Measurements from ENCODE around the gene STRADA.

STRADA gene

DNA sequence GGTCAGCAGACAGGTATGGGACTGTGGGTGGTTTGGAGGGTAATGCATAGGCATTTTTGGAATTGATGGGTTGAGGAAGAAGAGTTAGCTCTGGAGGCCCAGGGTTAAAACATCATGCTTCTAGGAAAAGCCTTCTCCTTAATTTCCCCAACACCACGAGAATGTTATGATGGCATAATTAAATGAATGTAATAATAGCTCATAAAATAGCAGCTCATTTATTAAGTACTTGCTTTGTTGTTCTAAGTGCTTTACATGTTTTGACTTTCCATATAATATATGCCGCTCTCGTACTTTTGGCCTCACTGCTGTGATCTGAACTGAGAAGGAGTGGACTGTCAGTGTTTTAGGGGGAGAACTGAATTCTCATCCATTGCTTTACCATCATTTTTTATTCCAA, 56.0 kb downstream of the STRADA start (continued):
- TF ChIP-seq, protein P1, sequence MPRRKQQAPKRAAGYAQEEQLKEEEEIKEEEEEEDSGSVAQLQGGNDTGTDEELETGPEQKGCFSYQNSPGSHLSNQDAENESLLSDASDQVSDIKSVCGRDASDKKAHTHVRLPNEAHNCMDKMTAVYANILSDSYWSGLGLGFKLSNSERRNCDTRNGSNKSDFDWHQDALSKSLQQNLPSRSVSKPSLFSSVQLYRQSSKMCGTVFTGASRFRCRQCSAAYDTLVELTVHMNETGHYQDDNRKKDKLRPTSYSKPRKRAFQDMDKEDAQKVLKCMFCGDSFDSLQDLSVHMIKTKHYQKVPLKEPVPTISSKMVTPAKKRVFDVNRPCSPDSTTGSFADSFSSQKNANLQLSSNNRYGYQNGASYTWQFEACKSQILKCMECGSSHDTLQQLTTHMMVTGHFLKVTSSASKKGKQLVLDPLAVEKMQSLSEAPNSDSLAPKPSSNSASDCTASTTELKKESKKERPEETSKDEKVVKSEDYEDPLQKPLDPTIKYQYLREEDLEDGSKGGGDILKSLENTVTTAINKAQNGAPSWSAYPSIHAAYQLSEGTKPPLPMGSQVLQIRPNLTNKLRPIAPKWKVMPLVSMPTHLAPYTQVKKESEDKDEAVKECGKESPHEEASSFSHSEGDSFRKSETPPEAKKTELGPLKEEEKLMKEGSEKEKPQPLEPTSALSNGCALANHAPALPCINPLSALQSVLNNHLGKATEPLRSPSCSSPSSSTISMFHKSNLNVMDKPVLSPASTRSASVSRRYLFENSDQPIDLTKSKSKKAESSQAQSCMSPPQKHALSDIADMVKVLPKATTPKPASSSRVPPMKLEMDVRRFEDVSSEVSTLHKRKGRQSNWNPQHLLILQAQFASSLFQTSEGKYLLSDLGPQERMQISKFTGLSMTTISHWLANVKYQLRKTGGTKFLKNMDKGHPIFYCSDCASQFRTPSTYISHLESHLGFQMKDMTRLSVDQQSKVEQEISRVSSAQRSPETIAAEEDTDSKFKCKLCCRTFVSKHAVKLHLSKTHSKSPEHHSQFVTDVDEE (CRISPR knock-in tag; IDR thresholded peaks at IDR 0.05), result no peak

DNA sequence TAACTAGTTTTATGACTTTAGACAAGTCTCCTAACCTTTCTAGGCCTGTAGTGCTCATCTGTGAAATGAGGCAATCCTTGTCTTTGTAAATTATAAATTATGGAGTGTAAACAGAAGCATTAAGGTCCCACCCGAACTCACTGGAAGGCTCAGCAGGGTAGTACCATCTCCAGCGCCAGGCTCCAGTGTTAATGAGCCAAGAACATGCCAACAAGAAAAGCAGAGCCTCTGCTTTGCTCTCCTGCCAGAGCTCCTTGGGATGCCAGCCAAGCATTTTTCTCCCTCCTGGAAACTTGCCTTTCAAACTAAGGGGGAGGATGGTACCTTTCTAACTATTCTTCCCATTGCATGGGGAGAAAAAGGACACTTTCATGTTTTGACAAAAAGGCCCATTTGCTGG, 56.6 kb downstream of the STRADA start:
- ATAC-seq, result peak; percentile 79
- TF ChIP-seq SNAI2 (CRISPR knock-in tag; IDR thresholded peaks at IDR 0.05) (no peak), RARB (CRISPR knock-in tag; IDR thresholded peaks at IDR 0.05) (no peak), ESRRG (CRISPR knock-in tag; IDR thresholded peaks at IDR 0.05) (no peak), TOX (CRISPR knock-in tag; IDR thresholded peaks at IDR 0.05; ENCODE audit: borderline replicate concordance) (no peak), ZNF70 (CRISPR knock-in tag; IDR thresholded peaks at IDR 0.05) (no peak), BACH2 (CRISPR knock-in tag; IDR thresholded peaks at IDR 0.05; ENCODE audit: borderline replicate concordance) (no peak)
- TF ChIP-seq, protein P1 (CRISPR knock-in tag; IDR thresholded peaks at IDR 0.05), result no peak
- TF ChIP-seq, protein P2, sequence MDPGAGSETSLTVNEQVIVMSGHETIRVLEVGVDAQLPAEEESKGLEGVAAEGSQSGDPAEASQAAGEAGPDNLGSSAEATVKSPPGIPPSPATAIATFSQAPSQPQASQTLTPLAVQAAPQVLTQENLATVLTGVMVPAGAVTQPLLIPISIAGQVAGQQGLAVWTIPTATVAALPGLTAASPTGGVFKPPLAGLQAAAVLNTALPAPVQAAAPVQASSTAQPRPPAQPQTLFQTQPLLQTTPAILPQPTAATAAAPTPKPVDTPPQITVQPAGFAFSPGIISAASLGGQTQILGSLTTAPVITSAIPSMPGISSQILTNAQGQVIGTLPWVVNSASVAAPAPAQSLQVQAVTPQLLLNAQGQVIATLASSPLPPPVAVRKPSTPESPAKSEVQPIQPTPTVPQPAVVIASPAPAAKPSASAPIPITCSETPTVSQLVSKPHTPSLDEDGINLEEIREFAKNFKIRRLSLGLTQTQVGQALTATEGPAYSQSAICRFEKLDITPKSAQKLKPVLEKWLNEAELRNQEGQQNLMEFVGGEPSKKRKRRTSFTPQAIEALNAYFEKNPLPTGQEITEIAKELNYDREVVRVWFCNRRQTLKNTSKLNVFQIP (CRISPR knock-in tag; IDR thresholded peaks at IDR 0.05; ENCODE audit: borderline replicate concordance, low read depth), result no peak
- TF ChIP-seq, protein P3, sequence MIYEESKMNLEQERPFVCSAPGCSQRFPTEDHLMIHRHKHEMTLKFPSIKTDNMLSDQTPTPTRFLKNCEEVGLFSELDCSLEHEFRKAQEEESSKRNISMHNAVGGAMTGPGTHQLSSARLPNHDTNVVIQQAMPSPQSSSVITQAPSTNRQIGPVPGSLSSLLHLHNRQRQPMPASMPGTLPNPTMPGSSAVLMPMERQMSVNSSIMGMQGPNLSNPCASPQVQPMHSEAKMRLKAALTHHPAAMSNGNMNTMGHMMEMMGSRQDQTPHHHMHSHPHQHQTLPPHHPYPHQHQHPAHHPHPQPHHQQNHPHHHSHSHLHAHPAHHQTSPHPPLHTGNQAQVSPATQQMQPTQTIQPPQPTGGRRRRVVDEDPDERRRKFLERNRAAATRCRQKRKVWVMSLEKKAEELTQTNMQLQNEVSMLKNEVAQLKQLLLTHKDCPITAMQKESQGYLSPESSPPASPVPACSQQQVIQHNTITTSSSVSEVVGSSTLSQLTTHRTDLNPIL (CRISPR knock-in tag; IDR thresholded peaks at IDR 0.05; ENCODE audit: low read depth), result no peak
- TF ChIP-seq, protein P4, sequence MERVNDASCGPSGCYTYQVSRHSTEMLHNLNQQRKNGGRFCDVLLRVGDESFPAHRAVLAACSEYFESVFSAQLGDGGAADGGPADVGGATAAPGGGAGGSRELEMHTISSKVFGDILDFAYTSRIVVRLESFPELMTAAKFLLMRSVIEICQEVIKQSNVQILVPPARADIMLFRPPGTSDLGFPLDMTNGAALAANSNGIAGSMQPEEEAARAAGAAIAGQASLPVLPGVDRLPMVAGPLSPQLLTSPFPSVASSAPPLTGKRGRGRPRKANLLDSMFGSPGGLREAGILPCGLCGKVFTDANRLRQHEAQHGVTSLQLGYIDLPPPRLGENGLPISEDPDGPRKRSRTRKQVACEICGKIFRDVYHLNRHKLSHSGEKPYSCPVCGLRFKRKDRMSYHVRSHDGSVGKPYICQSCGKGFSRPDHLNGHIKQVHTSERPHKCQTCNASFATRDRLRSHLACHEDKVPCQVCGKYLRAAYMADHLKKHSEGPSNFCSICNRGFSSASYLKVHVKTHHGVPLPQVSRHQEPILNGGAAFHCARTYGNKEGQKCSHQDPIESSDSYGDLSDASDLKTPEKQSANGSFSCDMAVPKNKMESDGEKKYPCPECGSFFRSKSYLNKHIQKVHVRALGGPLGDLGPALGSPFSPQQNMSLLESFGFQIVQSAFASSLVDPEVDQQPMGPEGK (CRISPR knock-in tag; IDR thresholded peaks at IDR 0.05; ENCODE audit: borderline replicate concordance), result no peak

DNA sequence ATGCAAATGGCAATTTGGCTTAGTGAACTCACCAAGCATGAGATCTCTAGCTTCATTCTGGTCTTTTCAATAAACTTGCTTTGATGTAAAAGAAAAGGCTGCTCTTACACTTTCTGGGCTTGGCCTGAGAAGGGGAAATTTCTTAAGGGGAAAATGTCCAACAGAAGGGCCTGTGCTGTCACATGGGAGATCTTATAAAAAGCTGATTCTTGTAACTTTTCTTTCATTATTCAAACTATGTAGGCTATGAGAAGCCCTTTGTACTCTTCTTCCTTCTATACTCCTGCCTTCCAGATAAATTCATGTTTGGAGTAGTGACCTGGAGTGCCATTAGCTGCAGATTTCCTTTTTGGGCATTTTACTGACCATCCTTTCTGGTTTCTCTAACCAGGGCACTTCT, 58.6 kb downstream of the STRADA start:
- TF ChIP-seq ZNF8 (CRISPR knock-in tag; IDR thresholded peaks at IDR 0.05), result no peak
- TF ChIP-seq, protein P1 (CRISPR knock-in tag; IDR thresholded peaks at IDR 0.05), result no peak
- TF ChIP-seq TOX (CRISPR knock-in tag; IDR thresholded peaks at IDR 0.05; ENCODE audit: borderline replicate concordance), result no peak
- no peak for TF ChIP-seq GLIS3 (CRISPR knock-in tag; IDR thresholded peaks at IDR 0.05)
- TF ChIP-seq ZNF70 (CRISPR knock-in tag; IDR thresholded peaks at IDR 0.05), result no peak
- TF ChIP-seq, protein P3 (CRISPR knock-in tag; IDR thresholded peaks at IDR 0.05; ENCODE audit: low read depth), result no peak
- TF ChIP-seq SNAI2 (CRISPR knock-in tag; IDR thresholded peaks at IDR 0.05), result no peak
- no peak for TF ChIP-seq ISL1 (CRISPR knock-in tag; IDR thresholded peaks at IDR 0.05)
- TF ChIP-seq PPARA (CRISPR knock-in tag; IDR thresholded peaks at IDR 0.05; ENCODE audit: borderline replicate concordance), result no peak
- TF ChIP-seq, protein P2 (CRISPR knock-in tag; IDR thresholded peaks at IDR 0.05; ENCODE audit: borderline replicate concordance, low read depth), result no peak
- no peak for TF ChIP-seq BACH2 (CRISPR knock-in tag; IDR thresholded peaks at IDR 0.05; ENCODE audit: borderline replicate concordance)
- no peak for TF ChIP-seq RARB (CRISPR knock-in tag; IDR thresholded peaks at IDR 0.05)
- ATAC-seq, result no peak

Data from SK-N-SH treated with all-trans-retinoic acid at 6 μM for 48 hours (cell line).